ENCODE results near the gene C22orf39. TPM values are rescaled to one million over a fixed set of nuclear protein-coding genes. Genes with fewer than 3 reads are reported as not detected.
A peak's percentile ranks its signal among the peaks of the same experiment; 100 is the strongest.

The C22orf39 gene
- total and polyA plus RNA-seq, 9 donors = 32.7 to 37.9 (median 34.3) TPM

GRCh38 chr22:19432133-19432851 is 15.2 kb downstream of the C22orf39 start, which contains the start of gene MRPL40:
MRPL40 (plus strand) TSS chr22:19432545; CDS start chr22:19432555, 10 bp downstream.
- under 1% methylated on average over 74 of the region's 74 CpGs for WGBS (ENCODE audit: insufficient coverage)
- Histone ChIP-seq H3K9me3 (replicated peaks; ENCODE audit: control insufficient read depth, low read depth, low read length) (no peaks in the 10 kb centered on the region), H3K27me3 (ENCODE audit: control insufficient read depth, insufficient read depth, low read length) (no peaks in the 10 kb centered on the region), H3K36me3 (ENCODE audit: control insufficient read depth, insufficient read depth, low read length) (peaks cover 28% of the 10 kb centered on the region), H3K4me1 (ENCODE audit: control insufficient read depth, insufficient read depth, low read length) (peaks cover 19% of the 10 kb centered on the region), H3K4me3 (ENCODE audit: low read length) (peak within 1 kb of the TSS; percentile 89), H3K27ac (ENCODE audit: low read length) (peak within 1 kb of the TSS; percentile 96)
- DNase-seq = peak; percentile 98

GRCh38 chr22:19431649-19432132 is 15.8 kb downstream of the C22orf39 start, which contains the start of gene HIRA:
HIRA (minus strand) TSS chr22:19431733; CDS start chr22:19431476, 257 bp downstream.
- DNase-seq = peak; percentile 89
- Histone ChIP-seq H3K4me1 (ENCODE audit: control insufficient read depth, insufficient read depth, low read length) (peaks cover 19% of the 10 kb centered on the region), H3K9me3 (replicated peaks; ENCODE audit: control insufficient read depth, low read depth, low read length) (no peaks in the 10 kb centered on the region), H3K4me3 (ENCODE audit: low read length) (peak within 1 kb of the TSS; percentile 89), H3K36me3 (ENCODE audit: control insufficient read depth, insufficient read depth, low read length) (peaks cover 22% of the 10 kb centered on the region), H3K27me3 (ENCODE audit: control insufficient read depth, insufficient read depth, low read length) (no peaks in the 10 kb centered on the region), H3K27ac (ENCODE audit: low read length) (peak within 1 kb of the TSS; percentile 96)
- WGBS (ENCODE audit: insufficient coverage) = under 1% methylated on average over 65 of the region's 66 CpGs

- Histone ChIP-seq H3K9me3 (replicated peaks; ENCODE audit: control insufficient read depth, low read depth, low read length) (no peaks in the 10 kb centered on the region), H3K4me1 (ENCODE audit: control insufficient read depth, insufficient read depth, low read length) (peaks cover 19% of the 10 kb centered on the region), H3K27me3 (ENCODE audit: control insufficient read depth, insufficient read depth, low read length) (no peaks in the 10 kb centered on the region), H3K4me3 (ENCODE audit: low read length) (peak overlapping the region; percentile 83), H3K27ac (ENCODE audit: low read length) (peak overlapping the region; percentile 67), H3K36me3 (ENCODE audit: control insufficient read depth, insufficient read depth, low read length) (peaks cover 17% of the 10 kb centered on the region)
- DNase-seq = peak; percentile 30
- WGBS (ENCODE audit: insufficient coverage) = under 1% methylated on average over 53 of the region's 53 CpGs
Observed at GRCh38 chr22:19430890-19431541, 16.5 kb downstream of the C22orf39 start.

- H3K36me3 ChIP-seq (ENCODE audit: control insufficient read depth, insufficient read depth, low read length) = peaks cover 10% of the 10 kb centered on the region
- peak overlapping the region; percentile 83 for H3K4me3 ChIP-seq (ENCODE audit: low read length)
- no peaks in the 10 kb centered on the region for H3K9me3 ChIP-seq (replicated peaks; ENCODE audit: control insufficient read depth, low read depth, low read length)
- WGBS (ENCODE audit: insufficient coverage) = 50% methylated on average over 2 of the region's 12 CpGs
- DNase-seq = peak; percentile 26
- H3K27me3 ChIP-seq (ENCODE audit: control insufficient read depth, insufficient read depth, low read length) = no peaks in the 10 kb centered on the region
- peaks cover 19% of the 10 kb centered on the region for H3K4me1 ChIP-seq (ENCODE audit: control insufficient read depth, insufficient read depth, low read length)
- H3K27ac ChIP-seq (ENCODE audit: low read length) = peak overlapping the region; percentile 67
Observed at GRCh38 chr22:19429950-19430889, 17.3 kb downstream of the C22orf39 start.

- H3K27me3 ChIP-seq (ENCODE audit: control insufficient read depth, insufficient read depth, low read length) = no peaks in the 10 kb centered on the region
- H3K27ac ChIP-seq (ENCODE audit: low read length) = no peak overlapping the region
- no peaks in the 10 kb centered on the region for H3K9me3 ChIP-seq (replicated peaks; ENCODE audit: control insufficient read depth, low read depth, low read length)
- DNase-seq = no peak
- H3K4me1 ChIP-seq (ENCODE audit: control insufficient read depth, insufficient read depth, low read length) = peaks cover 3% of the 10 kb centered on the region
- H3K36me3 ChIP-seq (ENCODE audit: control insufficient read depth, insufficient read depth, low read length) = peaks cover 5% of the 10 kb centered on the region
- 83% methylated on average over 1 of the region's 3 CpGs for WGBS (ENCODE audit: insufficient coverage)
- H3K4me3 ChIP-seq (ENCODE audit: low read length) = no peak overlapping the region
Observed at GRCh38 chr22:19424186-19424500, 23.4 kb downstream of the C22orf39 start.

- Histone ChIP-seq H3K9me3 (replicated peaks; ENCODE audit: control insufficient read depth, low read depth, low read length) (no peaks in the 10 kb centered on the region), H3K27me3 (ENCODE audit: control insufficient read depth, insufficient read depth, low read length) (no peaks in the 10 kb centered on the region), H3K4me1 (ENCODE audit: control insufficient read depth, insufficient read depth, low read length) (peaks cover 3% of the 10 kb centered on the region), H3K36me3 (ENCODE audit: control insufficient read depth, insufficient read depth, low read length) (peaks cover 5% of the 10 kb centered on the region), H3K27ac (ENCODE audit: low read length) (no peak overlapping the region), H3K4me3 (ENCODE audit: low read length) (no peak overlapping the region)
- DNase-seq = no peak
- WGBS (ENCODE audit: insufficient coverage) = 65% methylated on average over 9 of the region's 11 CpGs
Observed at GRCh38 chr22:19422440-19423301, 24.8 kb downstream of the C22orf39 start.

- no peaks in the 10 kb centered on the region for H3K27me3 ChIP-seq (ENCODE audit: control insufficient read depth, insufficient read depth, low read length)
- no peak overlapping the region for H3K27ac ChIP-seq (ENCODE audit: low read length)
- WGBS (ENCODE audit: insufficient coverage) = 78% methylated on average over 1 of the region's 6 CpGs
- no peak for DNase-seq
- no peaks in the 10 kb centered on the region for H3K9me3 ChIP-seq (replicated peaks; ENCODE audit: control insufficient read depth, low read depth, low read length)
- peaks cover 3% of the 10 kb centered on the region for H3K4me1 ChIP-seq (ENCODE audit: control insufficient read depth, insufficient read depth, low read length)
- no peak overlapping the region for H3K4me3 ChIP-seq (ENCODE audit: low read length)
- peaks cover 5% of the 10 kb centered on the region for H3K36me3 ChIP-seq (ENCODE audit: control insufficient read depth, insufficient read depth, low read length)
Observed at GRCh38 chr22:19420321-19420720, 27.2 kb downstream of the C22orf39 start.

- H3K27me3 ChIP-seq (ENCODE audit: control insufficient read depth, insufficient read depth, low read length) = no peaks in the 10 kb centered on the region
- H3K36me3 ChIP-seq (ENCODE audit: control insufficient read depth, insufficient read depth, low read length) = no peaks in the 10 kb centered on the region
- no peak overlapping the region for H3K4me3 ChIP-seq (ENCODE audit: low read length)
- peaks cover 3% of the 10 kb centered on the region for H3K4me1 ChIP-seq (ENCODE audit: control insufficient read depth, insufficient read depth, low read length)
- no peak for DNase-seq
- H3K27ac ChIP-seq (ENCODE audit: low read length) = no peak overlapping the region
- no peaks in the 10 kb centered on the region for H3K9me3 ChIP-seq (replicated peaks; ENCODE audit: control insufficient read depth, low read depth, low read length)
- no CpG with 5 or more reads among the region's 5 CpGs for WGBS (ENCODE audit: insufficient coverage)
Observed at GRCh38 chr22:19419464-19420178, 27.9 kb downstream of the C22orf39 start.

GRCh38 chr22:19419086-19419463 is 28.4 kb downstream of the C22orf39 start:
- Histone ChIP-seq H3K4me1 (ENCODE audit: control insufficient read depth, insufficient read depth, low read length) (peaks cover 3% of the 10 kb centered on the region), H3K4me3 (ENCODE audit: low read length) (no peak overlapping the region), H3K27ac (ENCODE audit: low read length) (no peak overlapping the region), H3K9me3 (replicated peaks; ENCODE audit: control insufficient read depth, low read depth, low read length) (no peaks in the 10 kb centered on the region), H3K27me3 (ENCODE audit: control insufficient read depth, insufficient read depth, low read length) (no peaks in the 10 kb centered on the region), H3K36me3 (ENCODE audit: control insufficient read depth, insufficient read depth, low read length) (no peaks in the 10 kb centered on the region)
- DNase-seq = no peak
- 86% methylated on average over 3 of the region's 5 CpGs for WGBS (ENCODE audit: insufficient coverage)
